Activated CD4-positive, alpha-beta T cell treated with anti-CD3 and anti-CD28 coated beads for 24 hours (primary cell): ENCODE data around the gene ETV7.
"Not testable (repeated sequence)": the region's sequence is repeated elsewhere in the genome, so short reads cannot be mapped to it uniquely, and the experiment has no call there.

ENCODE experiments used
- DNase-seq, 2 donors: peaks; one replicate each; pipeline ENCODE4 v3.0.0-alpha.2; 2020; ENCODE audit warnings: low read depth in 2 of 2

The ETV7 gene

GRCh38 chr6:36340618-36341454 is 46.6 kb downstream of the ETV7 start:
- DNase-seq = peak; percentile 59 to 73

DNA sequence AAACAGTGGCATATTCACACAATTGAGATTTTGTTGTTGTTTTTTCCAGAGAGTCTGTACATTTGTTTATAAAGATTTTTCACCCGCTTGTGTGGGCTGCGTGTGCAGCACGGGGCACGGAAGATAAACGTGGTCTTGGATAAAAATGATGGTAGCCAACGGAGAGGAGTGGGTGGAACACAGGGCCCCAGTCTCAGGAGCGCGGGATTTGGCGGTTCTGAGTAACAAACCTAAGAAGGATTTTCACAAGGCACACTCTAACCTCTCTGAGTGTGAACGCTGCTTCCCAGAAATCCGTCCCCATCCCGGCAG is 47.2 kb downstream of the ETV7 start:
- no peak for DNase-seq

GRCh38 chr6:36339146-36339545 is 48.3 kb downstream of the ETV7 start:
- no peak for DNase-seq

DNA sequence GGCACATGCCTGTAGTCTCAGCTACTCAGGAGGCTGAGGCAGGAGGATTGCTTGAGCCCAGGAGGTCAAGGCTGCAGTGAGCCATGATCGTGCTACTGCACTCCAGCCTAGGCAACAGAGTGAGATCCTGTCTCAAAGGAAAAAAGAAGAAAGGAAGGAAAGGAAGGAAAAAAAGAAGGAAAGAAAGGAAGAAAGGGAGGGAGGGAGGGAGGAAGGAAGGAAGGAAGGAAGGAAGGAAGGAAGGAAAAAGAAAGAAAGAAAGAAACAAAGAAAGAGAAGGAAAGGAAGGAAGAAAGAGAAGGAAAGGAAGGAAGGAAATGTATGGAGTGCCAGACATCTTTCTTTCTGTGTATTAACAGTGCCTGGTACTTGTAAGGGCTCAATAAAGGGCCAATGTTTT is 49.2 kb downstream of the ETV7 start:
- not testable (repeated sequence) for DNase-seq

- no peak for DNase-seq
These were observed 49.7 kb downstream of the ETV7 start for GRCh38 chr6:36337814-36338213.

DNA sequence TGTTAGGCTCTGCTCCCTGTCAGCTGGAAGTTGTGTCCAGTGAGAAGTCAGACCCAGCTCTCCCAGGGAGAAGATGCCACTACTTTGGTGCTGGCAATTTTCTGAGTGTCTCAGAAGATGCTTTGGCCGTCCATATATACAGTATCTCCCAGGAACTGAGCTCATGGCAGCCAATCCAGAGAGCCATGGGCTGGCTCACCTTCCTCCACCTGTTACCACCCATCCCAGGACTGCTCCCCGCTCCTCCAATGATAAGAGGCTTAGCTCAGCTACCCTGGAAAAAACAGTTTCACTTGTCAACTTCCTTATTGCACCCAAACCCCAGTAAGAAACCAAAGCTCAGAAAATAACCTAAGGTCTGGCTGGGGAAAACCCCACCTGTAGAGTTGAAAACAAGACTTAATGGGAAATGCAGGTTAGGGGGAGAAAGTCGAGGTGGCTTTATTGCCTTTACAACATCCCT is 50.7 kb downstream of the ETV7 start, which contains the start of gene BNIP5:
BNIP5 (minus strand) TSS at position 110 of the 463 bp plus-strand sequence. CDS start 6,198 bp downstream, outside the sequence.
- no peak for DNase-seq

DNA sequence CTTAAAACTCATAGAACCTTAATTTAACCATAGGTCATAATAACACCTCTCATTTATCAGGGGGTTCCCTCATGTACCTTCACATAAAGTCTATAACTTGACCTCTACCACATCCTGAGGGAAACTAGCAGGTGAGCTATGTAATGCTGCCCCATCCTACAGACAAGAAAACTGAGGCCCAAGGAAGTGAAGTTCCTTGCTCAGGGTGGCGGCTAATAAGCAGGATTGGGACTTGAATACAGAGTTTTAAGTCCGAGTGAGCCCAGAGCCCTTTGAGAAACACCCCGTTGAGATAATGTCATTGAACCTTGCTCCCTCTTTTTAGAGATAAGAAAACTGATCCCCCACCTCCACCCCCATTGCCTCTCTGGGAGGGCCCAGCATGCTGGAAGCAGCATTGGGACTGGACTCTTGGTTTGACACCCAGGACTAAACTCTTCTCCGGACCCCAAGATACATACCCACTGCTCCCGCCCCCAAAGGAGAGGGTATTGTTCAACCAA is 51.2 kb downstream of the ETV7 start:
- DNase-seq = no peak

GRCh38 chr6:36335465-36336207 is 51.8 kb downstream of the ETV7 start:
- DNase-seq = no peak

- DNase-seq = no peak
These were observed 52.5 kb downstream of the ETV7 start for GRCh38 chr6:36334832-36335459.

DNA sequence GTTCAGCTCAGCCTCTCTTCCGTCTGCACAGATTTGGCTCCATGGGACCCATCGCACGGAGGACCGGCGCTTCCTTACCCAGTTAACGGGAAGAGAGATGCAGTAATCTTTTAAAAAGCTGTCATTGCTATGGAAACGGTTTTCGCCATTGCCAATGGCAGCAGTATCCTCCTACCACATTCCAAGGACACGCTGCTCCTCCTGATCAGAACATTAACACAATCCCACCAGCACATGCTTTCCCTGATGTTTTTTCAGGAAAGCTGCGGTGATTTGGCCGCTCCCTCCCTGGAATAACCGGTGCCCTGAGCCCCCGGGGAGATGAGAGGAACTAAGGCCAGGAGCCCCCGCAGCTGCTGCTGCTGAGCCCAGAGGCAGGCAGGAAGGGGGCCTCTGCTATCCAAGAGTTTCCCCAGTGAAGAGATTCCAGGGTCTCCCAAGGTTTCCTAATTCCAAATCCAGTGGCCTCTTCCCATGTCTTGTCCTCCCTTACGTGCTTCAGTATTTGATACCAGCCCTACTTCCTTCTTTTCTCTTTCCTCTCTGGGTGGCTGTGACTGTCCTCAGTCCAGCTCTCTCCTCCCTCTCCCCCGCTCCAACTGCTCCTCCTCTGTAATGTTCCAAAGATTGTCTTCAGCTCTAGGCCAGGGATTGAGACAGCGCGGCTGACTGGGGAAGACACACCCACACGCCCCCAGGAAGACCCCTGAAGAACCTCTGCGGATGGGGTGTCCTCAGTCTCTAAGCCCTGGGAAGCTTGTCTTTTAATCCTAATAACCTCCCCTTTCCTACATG is 53.3 kb downstream of the ETV7 start:
- DNase-seq = no peak

GRCh38 chr6:36333171-36333895 is 54.1 kb downstream of the ETV7 start:
- DNase-seq = no peak

DNA sequence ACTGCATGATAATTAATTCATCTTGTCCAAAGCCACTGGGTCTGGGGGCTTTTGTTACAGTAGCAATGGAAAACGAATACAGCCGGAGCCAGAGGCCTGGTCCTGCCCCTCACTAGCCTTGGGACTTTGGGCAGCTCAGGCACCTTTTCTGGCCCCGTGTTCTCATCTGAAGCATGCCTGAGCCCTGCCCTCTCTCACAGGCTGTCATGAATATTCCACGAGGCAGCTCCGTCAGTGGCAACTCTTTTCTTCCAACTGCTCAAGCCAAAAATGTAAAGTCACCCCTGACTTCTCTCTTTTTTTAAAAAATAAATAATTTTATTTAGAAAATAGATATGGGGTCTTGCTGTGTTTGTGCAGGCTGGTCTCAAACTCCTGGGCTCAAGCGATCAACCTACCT is 56.1 kb downstream of the ETV7 start:
- DNase-seq = no peak

GRCh38 chr6:36330366-36330765 is 57.1 kb downstream of the ETV7 start:
- DNase-seq = no peak

GRCh38 chr6:36329798-36330291 is 57.6 kb downstream of the ETV7 start:
- DNase-seq = no peak

GRCh38 chr6:36328600-36328999 is 58.9 kb downstream of the ETV7 start:
- no peak for DNase-seq

DNA sequence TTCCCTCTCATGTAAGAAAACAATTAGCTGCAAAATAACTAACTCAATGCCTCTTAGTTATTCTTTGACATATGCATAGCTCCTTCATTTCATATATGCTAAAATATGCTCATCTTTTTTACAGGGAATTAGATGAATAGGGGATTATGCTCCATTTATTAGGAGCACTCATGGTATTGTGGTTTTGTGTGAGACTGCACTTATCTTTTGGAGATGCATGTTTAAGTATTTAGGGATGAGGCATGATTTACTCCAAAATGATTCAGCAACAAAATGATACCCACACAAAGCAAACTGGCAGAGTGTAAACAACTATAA is 59.6 kb downstream of the ETV7 start:
- no peak for DNase-seq

DNA sequence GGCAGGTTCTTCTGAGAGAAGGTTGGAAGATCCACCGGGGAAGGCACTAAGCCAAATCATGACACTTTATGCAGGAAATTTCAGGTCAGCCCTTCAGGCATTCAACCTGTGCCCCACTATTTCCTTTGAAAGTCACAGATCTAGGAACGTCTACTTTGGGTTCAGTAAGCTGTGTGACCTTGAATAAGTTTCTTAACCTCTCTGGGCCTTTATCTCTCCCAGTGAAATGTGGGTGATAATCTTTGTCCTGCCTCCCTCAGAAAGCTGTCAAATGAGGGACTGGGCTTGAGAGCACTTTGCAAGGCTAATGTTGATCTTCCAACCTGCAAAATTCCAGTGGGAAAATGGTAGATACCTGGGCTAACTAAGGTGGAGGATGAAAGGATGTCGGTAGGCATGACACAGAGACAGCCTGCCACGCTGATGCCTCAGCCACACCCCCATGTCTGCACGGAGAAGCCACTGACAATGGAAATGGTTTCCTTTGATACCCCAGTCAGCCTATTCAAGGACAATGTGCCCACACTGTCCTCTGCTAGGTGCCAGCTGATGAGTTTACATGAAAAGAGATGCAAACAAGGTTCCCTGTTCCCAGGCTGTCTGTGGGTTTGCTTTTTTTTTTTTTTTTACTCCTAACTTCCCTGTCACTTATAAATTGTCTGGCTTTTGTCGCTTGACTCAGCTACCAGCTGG is 60.1 kb downstream of the ETV7 start:
- DNase-seq = no peak

DNA sequence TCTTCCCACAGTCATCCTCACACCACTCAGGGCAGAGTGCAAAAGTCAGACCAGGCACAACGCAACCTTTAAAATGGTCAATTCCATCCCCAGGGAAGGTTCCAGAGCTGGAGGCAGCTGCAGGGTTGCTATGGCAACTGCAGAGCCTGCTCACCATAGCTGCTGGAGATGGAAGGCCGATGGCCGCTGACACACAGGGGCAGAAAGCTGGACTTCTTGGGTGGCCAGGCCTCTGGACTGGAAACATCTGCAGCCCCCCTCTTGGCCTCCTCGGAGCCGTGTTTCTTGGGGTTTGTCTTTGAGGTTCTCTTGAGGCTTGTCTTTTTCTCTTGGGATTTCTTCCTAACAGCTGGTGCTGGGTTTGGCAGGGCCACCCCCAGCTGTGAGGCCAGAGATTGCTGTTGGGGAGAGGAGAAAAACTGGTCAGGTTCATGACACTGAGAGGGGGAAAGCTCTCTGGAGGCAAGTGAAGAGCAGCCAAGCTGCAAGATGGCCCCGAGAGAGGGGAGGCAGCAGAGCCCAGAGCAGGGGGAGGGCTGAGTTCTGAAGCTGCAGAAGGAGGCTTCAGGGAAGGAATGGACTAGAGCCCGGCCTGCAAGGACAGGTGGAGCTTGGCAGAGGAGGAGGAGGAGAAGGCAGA is 61.0 kb downstream of the ETV7 start:
- DNase-seq = no peak

- DNase-seq = no peak
These were observed 62.8 kb downstream of the ETV7 start for GRCh38 chr6:36324715-36325114.

GRCh38 chr6:36324191-36324590 is 63.3 kb downstream of the ETV7 start:
- no peak for DNase-seq
